ENCODE measurements around the gene SLC2A9. TPM values are rescaled to one million over a fixed set of nuclear protein-coding genes. Genes with fewer than 3 reads are reported as not detected.

Gene SLC2A9
- total RNA-seq, 1 experiment from 2014 or later, result not detected

DNA sequence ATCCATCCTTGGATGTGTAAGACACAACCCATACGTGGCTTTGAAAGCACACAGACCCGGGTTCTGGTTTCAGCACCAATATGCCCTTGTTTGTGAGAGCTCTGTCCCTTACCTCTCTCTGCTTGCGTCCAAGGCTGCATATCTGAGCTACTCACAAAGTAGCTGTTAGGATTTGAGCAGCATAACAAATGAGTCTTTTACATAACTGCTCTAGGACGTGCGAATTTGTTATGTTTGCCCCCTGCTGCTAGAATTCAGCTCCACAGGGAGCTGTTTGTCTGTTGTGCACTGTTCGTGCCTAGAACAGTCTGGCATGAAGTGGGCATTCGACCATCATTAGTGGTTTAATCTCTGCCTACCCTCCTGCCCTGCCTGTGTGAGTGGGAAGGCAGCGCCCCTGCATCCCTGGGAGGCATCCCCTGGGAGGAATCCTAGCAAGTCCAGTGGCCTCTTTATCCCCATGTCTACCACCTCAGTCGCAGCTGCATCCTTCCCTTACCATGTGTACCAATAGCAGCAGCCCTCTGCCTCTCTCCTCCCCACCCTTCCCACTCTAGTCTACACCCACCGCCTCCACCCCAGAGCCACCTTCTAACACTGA lies 42.1 kb downstream of the SLC2A9 start:
- DNase-seq (ENCODE audit: low spot score), result no peak
- in situ Hi-C loops (cut with HindIII; ENCODE audit: low sequenced_read_pairs), result no loop called here

DNA sequence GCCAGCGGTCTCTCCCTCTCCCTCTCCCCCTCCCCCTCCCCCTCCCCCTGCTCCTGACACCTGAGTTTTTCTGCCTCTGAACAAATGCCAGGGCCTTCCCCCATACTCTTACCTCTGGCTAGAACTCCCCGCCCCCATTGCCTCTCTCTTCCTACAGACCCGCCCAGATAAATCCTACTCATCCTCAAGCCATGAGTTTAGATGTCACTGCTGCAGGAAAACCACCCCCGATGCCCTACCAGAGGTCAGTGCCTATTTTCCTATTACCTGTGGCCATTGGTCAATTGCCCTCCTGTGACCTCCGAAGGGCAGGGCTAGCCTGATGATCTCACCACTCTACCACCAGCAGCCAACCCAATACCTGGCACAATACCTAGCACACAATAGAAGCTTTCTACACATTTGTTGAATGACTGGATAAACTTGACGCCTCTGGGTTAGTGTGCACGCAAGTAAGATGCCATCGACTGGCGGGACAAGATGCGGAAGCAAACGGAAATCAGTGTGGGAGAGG lies 43.7 kb downstream of the SLC2A9 start:
- in situ Hi-C loops (cut with HindIII; ENCODE audit: low sequenced_read_pairs), result no loop called here

DNA sequence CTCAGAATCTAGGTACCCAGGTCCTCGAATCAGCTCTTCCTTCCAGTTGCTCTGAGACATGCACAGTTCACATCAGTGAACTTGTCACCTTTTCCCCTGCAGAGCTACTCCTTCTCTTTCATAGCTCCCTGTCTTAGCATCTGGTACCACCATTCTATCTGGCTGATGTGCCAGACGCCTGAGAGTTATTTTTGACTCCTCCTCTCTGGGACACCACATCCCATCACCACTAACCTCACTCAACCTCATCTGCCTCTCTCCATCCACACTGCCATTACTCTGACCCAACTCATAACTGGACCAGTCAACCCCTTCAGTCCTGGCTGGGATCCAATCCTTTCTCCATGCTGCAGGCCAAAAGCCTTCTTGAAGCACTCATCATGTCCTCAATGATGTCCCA lies 44.5 kb downstream of the SLC2A9 start:
- no peak for DNase-seq (ENCODE audit: low spot score)
- in situ Hi-C loops (cut with HindIII; ENCODE audit: low sequenced_read_pairs), result no loop called here

More for the DNA sequence above, 43.7 kb downstream of the SLC2A9 start:
- DNase-seq (ENCODE audit: low spot score), result no peak

DNA sequence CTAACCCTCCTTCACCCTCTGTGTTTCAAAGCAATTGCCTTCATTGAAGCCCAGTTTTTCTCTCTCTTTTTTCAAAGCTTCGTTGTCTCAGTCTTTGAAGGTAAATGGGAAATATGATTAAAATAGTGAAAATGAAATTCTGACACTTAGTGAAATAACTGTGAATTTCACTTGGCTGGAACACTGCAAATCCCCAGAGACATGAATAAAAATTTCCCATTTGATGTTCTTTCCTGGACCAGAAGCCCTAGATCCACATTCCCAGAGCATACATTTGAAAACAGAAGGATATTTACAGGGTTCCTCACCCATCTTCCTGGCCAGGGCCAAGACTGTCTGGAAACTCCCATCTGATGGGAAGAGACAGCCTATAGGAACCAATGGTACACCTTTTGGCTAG lies 45.0 kb downstream of the SLC2A9 start:
- no peak for DNase-seq (ENCODE audit: low spot score)
- in situ Hi-C loops (cut with HindIII; ENCODE audit: low sequenced_read_pairs), result no loop called here

DNA sequence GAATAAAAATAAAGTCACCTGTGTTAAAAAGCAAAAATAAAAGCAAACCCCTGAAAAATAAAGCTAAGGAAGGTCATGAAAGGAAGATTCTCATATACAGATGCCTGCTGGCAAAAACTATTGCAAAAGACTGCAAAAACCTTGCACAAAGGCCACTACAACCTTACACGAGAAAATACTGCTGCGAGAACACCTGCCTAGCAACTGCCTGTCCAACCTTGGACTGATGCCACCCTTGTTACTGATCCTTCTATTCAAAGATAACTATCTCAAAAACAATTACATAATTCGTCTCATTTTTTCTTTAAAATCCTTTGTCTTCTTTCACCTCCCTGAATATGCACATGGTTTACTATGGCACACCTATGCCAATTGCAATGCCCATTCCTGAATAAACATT lies 49.6 kb downstream of the SLC2A9 start:
- no peak for DNase-seq (ENCODE audit: low spot score)
- in situ Hi-C loops (cut with HindIII; ENCODE audit: low sequenced_read_pairs), result no loop called here

DNA sequence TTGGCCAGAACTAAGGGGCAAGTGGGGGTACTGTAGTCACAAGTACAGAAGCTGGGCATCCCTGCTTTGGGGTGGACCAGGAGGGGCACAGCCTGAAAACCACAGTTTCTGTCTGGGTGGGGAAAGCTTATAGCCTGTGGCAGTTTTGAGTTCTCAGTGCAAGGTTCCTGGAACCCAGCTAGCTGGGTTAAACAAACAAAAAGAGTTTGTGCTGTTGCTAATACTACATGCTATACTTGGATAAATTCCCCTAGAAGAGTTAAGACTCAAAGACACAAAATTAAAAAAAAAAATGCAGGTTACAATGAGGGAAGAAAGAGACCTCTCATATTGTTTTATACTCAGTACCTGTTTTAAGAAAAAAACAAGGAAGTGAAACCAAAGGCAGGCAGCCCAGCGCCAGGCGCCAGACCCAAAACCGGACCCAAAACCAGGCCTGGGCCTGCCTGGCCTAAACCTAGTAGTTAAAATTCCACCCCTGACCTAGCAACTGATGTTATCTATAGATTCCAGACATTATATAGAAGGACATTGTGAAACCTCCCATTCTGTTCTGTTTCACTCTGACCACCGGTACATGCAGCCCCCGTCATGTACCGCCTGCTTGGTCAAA lies 50.8 kb downstream of the SLC2A9 start:
- in situ Hi-C loops (cut with HindIII; ENCODE audit: low sequenced_read_pairs), result no loop called here

DNA sequence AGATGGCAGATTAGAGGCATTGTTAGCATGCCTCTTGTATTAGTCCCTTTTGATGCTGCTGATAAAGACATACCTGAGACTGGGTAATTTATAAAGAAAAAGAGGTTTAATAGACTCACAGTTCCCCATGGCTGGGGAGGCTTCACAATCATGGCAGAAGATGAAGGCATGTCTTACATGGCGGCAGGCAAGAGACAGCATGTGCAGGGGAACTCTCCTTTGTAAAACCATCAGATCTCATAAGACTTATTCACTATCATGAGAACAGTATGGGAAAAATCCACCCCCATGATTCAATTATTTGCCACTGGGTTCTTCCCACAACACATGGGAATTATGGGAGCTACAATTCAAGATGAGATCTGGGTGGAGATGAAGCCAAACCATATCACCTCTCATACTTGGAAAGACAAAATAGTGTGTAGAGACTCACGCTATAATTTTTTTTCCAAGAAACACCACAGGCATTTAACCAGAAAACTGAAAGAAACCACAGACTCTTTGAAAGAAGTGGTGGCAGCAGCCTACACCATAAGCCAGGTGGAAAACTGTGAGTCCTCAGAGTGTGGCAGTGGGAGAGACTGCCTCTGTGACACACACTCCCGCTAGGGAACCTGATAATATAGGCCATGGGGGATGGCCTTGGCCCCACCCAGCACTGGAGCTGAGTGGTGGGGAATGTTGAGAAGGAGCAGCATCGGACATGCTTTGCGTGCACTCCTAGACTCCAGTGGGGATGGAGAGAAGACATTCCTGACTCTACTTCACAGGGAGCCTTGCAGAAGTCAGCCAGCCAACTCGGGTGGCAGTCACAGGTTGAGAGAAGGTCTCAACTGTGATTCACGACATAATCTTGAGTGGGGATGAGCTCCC lies 51.5 kb downstream of the SLC2A9 start:
- no peak for DNase-seq (ENCODE audit: low spot score)
- in situ Hi-C loops (cut with HindIII; ENCODE audit: low sequenced_read_pairs), result no loop called here

More for the DNA sequence above, 50.8 kb downstream of the SLC2A9 start:
- no peak for DNase-seq (ENCODE audit: low spot score)

DNA sequence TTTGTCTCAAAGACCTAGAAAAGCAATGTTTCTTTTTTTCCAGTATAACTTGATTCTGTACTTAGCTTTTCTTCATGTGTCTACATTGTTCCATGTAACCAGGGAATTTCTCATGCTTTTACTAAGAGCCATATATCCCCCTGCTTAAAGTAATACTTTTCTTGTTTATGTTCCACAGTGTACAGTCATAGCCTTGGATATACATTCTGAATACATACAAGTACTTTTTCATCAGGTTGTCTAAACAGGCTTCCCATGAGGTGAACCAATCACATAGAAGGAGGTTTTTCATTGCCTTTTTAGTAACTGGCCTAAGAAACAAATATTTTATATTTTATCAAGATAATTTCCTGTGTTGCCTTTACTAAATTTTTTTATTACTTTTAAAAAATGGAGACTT lies 52.8 kb downstream of the SLC2A9 start:
- in situ Hi-C loops (cut with HindIII; ENCODE audit: low sequenced_read_pairs), result no loop called here
- DNase-seq (ENCODE audit: low spot score), result no peak

DNA sequence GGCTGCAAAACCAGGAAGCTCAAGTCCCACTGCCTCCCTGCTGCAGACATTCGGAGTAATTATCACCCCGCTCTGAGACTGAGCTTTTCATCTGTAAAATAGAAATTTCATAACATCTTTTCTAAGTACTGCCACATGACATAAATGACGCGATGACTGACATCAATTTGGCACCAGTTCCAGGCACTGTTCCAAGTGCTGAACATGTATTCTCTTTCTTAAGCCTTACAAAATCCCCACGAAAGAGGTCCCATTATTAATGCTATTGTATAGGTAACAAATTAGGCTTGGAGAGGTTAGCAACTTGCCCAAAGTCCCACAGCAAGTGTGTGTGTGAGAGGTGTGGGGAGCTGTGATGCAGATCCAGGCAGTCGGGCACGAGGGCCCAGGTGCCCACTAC lies 56.4 kb downstream of the SLC2A9 start:
- in situ Hi-C loops (cut with HindIII; ENCODE audit: low sequenced_read_pairs), result no loop called here
- no peak for DNase-seq (ENCODE audit: low spot score)

DNA sequence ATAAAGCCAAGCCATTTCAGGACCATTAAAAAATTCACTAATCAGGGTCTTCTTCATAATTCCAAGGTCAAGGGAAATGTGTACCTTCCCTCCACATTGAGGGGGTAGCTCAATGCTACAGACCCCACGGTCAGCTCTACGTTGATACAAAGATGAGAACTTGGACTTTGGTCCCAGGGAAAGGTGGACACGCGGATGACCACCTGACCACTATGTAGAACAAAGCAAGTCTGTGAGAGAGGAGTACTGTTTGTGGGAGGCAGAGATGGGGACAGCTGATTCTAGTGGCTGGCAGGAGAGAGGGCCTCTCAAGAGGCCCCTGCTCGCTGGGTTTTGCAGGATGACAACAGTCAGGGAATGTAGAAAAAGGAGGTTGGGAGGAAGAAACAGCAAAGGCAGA lies 58.0 kb downstream of the SLC2A9 start:
- in situ Hi-C loops (cut with HindIII; ENCODE audit: low sequenced_read_pairs), result no loop called here
- DNase-seq (ENCODE audit: low spot score), result no peak

DNA sequence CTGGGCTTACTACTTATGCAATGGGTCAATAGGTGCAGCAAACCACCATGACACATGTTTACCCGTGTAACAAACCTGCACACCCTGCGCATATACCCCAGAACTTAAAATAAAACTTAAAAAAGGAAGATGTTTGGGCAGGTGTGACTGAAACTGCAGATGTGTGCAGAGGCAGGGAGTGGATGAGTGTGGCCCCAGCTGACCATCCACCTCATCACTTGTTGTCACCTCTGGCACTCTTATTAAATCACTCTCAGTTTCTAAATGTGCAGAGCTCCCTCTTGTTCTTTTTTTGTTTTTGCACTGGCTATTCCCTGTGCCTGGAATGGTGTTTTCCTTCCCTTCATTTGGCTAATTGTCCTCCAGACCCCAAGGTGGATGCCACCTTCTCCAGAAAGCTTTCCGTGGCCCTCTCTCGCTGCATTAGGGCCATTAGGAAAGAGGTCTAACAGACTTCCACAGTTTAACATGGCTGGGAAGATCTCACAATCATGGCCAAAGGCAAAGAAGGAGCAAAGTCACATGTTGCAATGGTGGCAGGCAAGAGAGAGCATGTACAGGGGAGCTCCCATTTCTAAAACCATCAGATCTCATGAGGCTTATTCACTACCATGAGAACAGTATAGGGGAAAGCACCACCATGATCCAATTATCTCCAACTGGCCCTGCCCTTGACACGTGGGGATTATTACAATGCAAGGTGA lies 58.5 kb downstream of the SLC2A9 start:
- no peak for DNase-seq (ENCODE audit: low spot score)
- in situ Hi-C loops (cut with HindIII; ENCODE audit: low sequenced_read_pairs), result no loop called here

DNA sequence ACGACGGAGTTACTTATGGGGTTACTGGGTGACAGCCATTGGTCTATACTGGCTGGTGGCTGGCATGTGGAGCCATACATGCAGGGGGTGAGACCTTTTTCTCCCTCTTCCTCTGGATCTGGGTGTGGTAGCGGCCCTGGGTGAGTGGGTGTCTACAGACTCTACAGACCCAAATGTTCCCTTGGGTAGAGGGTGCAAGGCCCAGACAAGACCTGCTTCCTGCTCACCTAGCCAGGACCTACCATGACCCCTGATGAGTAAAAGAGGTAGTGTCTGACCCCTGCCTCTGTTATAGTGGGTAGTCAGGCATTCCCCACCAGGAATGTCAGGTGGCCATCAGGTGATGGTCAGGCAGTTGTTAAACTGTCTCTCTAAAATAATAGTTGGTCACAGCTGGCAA lies 66.8 kb downstream of the SLC2A9 start:
- in situ Hi-C loops (cut with HindIII; ENCODE audit: low sequenced_read_pairs), result no loop called here
- no peak for DNase-seq (ENCODE audit: low spot score)

DNA sequence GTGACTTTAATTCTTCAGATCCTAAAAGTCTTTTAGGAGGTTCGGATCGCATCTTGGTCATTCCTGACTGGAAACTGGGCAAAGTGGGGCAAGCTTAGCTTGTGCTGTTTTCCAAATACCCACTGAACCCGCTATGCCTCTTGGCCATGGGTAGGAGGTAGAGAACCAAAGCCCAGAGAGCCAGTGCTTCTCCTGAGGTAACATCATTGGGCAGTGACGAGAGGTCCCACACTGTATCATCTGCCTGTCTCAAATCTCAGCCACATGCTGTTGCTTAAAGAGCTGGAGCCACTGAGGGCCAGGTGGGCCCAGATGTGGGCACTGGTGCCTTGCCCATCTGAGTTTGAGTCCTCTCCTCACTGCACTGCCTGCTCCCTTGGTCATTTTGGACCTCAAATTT lies 68.2 kb downstream of the SLC2A9 start:
- no peak for DNase-seq (ENCODE audit: low spot score)
- in situ Hi-C loops (cut with HindIII; ENCODE audit: low sequenced_read_pairs), result no loop called here

DNA sequence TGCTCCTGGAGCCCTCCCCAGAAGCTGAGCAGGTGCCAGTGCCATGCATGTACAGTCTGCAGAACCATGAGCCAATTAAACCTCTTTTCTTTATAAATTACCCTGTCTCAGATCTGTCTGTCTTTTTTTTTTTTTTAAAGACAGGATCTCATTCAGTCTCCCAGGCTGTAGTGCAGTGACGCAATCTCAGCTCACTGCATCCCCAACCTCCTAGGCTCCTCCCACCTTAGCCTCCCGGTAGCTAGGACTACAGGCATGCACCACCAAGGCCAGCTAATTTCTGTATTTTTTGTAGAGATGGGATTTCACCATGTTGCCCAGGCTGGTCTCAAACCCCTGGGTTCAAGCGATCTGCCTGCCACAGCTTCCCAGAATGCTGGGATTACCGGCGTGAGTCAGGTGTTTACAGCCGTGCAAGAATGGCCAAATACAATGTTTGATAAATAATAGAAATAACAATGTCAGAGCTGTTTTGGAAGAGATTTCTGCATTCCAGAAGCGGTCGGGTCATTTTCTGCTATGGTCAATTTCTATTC lies 68.8 kb downstream of the SLC2A9 start:
- no peak for DNase-seq (ENCODE audit: low spot score)
- in situ Hi-C loops (cut with HindIII; ENCODE audit: low sequenced_read_pairs), result no loop called here

DNA sequence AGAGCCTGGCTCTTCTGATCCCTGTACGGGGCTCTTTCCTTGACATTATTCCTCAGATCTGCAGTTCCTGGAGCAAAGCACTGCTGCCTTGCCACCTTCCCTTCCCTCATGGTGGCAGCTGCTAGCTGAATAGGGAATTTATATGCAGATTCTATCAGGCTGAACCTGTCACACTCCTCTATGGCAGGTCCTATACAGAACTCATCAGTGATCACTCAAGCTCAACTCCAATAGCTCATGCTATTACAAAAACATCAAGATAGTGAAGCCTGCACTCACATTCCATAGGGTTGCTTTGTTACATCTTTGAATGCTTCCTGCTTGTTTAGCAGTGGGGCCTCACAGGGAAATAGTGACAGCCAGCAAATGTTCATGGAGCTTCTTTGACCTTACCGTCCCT lies 71.7 kb downstream of the SLC2A9 start:
- in situ Hi-C loops (cut with HindIII; ENCODE audit: low sequenced_read_pairs), result no loop called here
- DNase-seq (ENCODE audit: low spot score), result no peak

DNA sequence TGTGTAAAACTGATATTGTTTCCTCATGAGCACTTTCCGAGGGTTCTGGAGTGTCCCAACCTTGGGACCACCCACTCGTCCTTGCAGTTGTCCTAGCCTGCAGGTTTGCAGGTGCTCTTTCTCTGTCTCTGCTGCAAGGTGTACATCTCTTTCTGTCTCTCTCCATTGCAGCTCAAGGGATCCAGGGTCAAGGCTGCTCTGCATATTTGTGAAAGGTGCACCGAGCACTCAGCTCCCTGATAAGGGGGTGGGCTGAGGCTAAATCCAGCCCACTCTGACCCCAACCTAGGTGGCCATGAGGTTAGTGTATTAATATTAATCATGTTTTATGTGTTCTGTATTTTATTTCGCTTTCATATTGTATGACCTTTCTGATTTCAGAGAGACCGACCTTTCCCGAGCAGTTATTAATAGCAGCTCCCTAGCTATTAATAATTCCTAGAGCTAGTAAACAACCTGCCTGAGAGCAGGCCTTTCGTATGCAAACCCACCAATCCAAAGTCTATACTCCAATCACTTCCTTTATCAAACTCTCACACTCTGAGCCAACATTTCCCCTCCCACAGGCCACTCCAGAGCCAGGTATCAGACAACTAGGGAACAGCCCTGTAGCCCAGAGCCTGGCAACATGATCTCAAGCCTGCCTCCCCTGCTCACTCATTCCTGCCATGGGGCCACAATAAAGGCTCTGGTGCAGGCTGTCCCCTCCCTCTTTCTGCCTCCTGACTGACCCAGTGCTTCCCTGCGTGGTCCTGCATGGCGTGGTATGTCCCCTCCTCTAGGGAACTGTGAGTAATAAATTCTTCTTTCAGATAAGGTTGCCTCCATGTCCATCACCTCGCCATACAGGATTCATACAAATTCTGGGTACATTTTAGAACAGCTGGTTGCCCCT lies 73.9 kb downstream of the SLC2A9 start:
- in situ Hi-C loops (cut with HindIII; ENCODE audit: low sequenced_read_pairs), result no loop called here
- no peak for DNase-seq (ENCODE audit: low spot score)

DNA sequence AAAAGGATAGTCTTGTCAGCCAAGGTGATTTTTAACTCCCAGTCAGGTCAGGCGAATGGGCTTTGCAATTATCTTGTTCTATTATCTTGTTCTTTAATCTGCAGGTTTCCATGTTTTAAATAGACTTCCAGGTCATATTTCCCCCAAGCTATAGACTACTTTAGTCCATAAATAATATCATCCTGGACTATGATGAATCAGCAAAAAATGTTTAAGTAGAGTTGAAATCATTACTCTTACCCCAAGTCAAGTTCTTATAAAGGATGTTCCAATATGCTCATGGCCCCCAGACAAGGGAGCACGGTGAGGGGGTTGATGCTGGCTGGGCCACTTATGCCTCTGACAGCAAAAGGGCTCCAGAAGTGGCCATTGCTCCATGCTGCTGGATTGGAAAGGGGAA lies 75.1 kb downstream of the SLC2A9 start:
- in situ Hi-C loops (cut with HindIII; ENCODE audit: low sequenced_read_pairs), result no loop called here
- no peak for DNase-seq (ENCODE audit: low spot score)

All from G401 (cell line).